ENCODE results near the gene RACK1. TPM values are rescaled to one million over a fixed set of nuclear protein-coding genes. Genes with fewer than 3 reads are reported as not detected.

RACK1 gene
- total and polyA plus RNA-seq, 2 of the 8 experiments (the other 6 are each of a cell fraction or from before 2014, with no cell fraction given): 2,589 to 7,971 TPM

GRCh38 chr5:181189962-181190710 lies 53.6 kb downstream of the RACK1 start:
- no peak for DNase-seq (ENCODE audit: low read depth in 1 of 2, low spot score in 2 of 2)
- CTCF ChIA-PET (ENCODE audit: partially characterized antibody): interaction anchor here (0.6 to 12.3 kb wide), 8 partner anchors 9 to 37 kb away, joined by 3 to 197 read pairs (median 4); partner anchors contain the start of gene TRIM7

More at GRCh38 chr5:181189962-181190710, 53.6 kb downstream of the RACK1 start:
- Histone ChIP-seq H2BK12ac (ENCODE audit: low read depth, low read length) (no peak overlapping the region), H3K4me1 (replicated peaks in 1 of 4; ENCODE audit: control insufficient read depth in 3 of 4, insufficient read depth in 4 of 4, low read length in 3 of 4) (peaks cover 0 to 11% (median 4%) of the 10 kb centered on the region in 4 experiments; a peak in 5 of 7 replicates), H3K4me2 (ENCODE audit: insufficient read depth in 1 of 2, low read depth in 2 of 2, low read length in 2 of 2) (peak overlapping the region; percentile 94 to 96), H3K23ac (ENCODE audit: insufficient read length) (no peak overlapping the region), H2BK120ac (replicated peaks; ENCODE audit: low read depth, low read length) (no peak overlapping the region), H3K9me3 (ENCODE audit: insufficient read depth in 2 of 2, low read depth in 1 of 2, low read length in 1 of 2) (no peaks in the 10 kb centered on the region), H3K27me3 (replicated peaks in 1 of 4; ENCODE audit: control insufficient read depth in 3 of 4, extremely low read depth in 1 of 4, insufficient read depth in 3 of 4, low read length in 3 of 4) (peaks cover 15 to 34% (median 23%) of the 10 kb centered on the region in 4 experiments; a peak in 6 of 7 replicates), H2BK15ac (ENCODE audit: low read length) (no peak overlapping the region), H2AK5ac (ENCODE audit: low read depth, low read length) (no peak overlapping the region), H3K56ac (replicated peaks; ENCODE audit: insufficient read length, low read depth, low read length) (peak overlapping the region; percentile 4), H3K4ac (replicated peaks; ENCODE audit: insufficient read length, low read depth, low read length) (no peak overlapping the region), H4K8ac (ENCODE audit: extremely low read depth, insufficient read depth, low read length) (no peak overlapping the region), H2AFZ (ENCODE audit: low read length) (no peak overlapping the region), H3K18ac (ENCODE audit: extremely low read depth, low read length) (no peak overlapping the region), H3K23me2 (ENCODE audit: low read depth, low read length) (peaks cover 36% of the 10 kb centered on the region), H3K79me2 (ENCODE audit: control insufficient read depth in 1 of 2, insufficient read depth in 2 of 2, low read length in 2 of 2) (no peaks in the 10 kb centered on the region), H3K79me1 (ENCODE audit: low read depth, low read length) (no peaks in the 10 kb centered on the region), H3K14ac (ENCODE audit: insufficient read length) (no peak overlapping the region), H3K9ac (replicated peaks in 1 of 4; ENCODE audit: extremely low read depth in 1 of 4, low read depth in 3 of 4, low read length in 3 of 4) (no peak overlapping the region), H4K20me1 (replicated peaks in 1 of 2; ENCODE audit: control insufficient read depth in 1 of 2, insufficient read depth in 2 of 2, low read length in 2 of 2) (peaks cover 4% of the 10 kb centered on the region in 2 experiments), H4K91ac (replicated peaks; ENCODE audit: insufficient read length, low read length) (no peak overlapping the region), H3K36me3 (ENCODE audit: control insufficient read depth in 2 of 4, insufficient read depth in 4 of 4, low read length in 3 of 4) (no peaks in the 10 kb centered on the region), H4K5ac (ENCODE audit: insufficient read length, low read depth, low read length) (no peak overlapping the region), H3K27ac (ENCODE audit: low read depth, low read length) (no peak overlapping the region), H2BK20ac (ENCODE audit: low read length) (no peak overlapping the region), H3K4me3 (ENCODE audit: extremely low read depth in 1 of 4, insufficient read depth in 2 of 4, low read depth in 3 of 4, low read length in 4 of 4) (peak overlapping the region; percentile 62 to 90 (median 78)), H2BK5ac (ENCODE audit: low read depth, low read length) (no peak overlapping the region)
- no peak for TF ChIP-seq BCL11A (IDR thresholded peaks at IDR 0.05; ENCODE audit: low read depth in 2 of 2, low read length in 2 of 2)
- TF ChIP-seq SUZ12 (IDR thresholded peaks at IDR 0.05; ENCODE audit: low read length): peak; percentile 91
- TF ChIP-seq SP4 (IDR thresholded peaks at IDR 0.05; ENCODE audit: low read length): no peak
- TF ChIP-seq RNF2 (IDR thresholded peaks at IDR 0.05; ENCODE audit: borderline replicate concordance, low read depth, low read length, missing control alignments, poor library complexity, severe bottlenecking): peak; percentile 10
- no peak for TF ChIP-seq MAFK (IDR thresholded peaks at IDR 0.05; ENCODE audit: low read depth, low read length)
- TF ChIP-seq BRCA1 (IDR thresholded peaks at IDR 0.05; ENCODE audit: low read depth, low read length): no peak
- TF ChIP-seq EZH2 (IDR thresholded peaks at IDR 0.05; ENCODE audit: low read depth, low read length, severe bottlenecking): peak; percentile 88
- no peak for FAIRE-seq
- WGBS, 2 experiments (ENCODE audit: extremely low coverage in 1 of 2, insufficient coverage in 1 of 2, insufficient read length in 1 of 2, insufficient replicate concordance in 2 of 2, low coverage in 1 of 2, low lambda C conversion rate in 2 of 2, missing lambda C conversion rate in 1 of 2): 6% methylated on average over 36 of the region's 52 CpGs; no CpG with 5 or more reads in 1 of the 2 experiments
- POLR2A ChIA-PET (ENCODE audit: partially characterized antibody): interaction anchor here (0.7 to 11.9 kb wide), 10 partner anchors 9 to 91 kb away, joined by 3 to 90 read pairs (median 4); partner anchors contain the start of genes RACK1 and TRIM7
